Cortex of kidney (tissue), 1 donor: Measurements from ENCODE around the gene SGCD.

Source experiments
- DNase-seq: peaks from one replicate; lab custom pipeline; 2025; lab: John Stamatoyannopoulos, UW

Gene SGCD

DNA sequence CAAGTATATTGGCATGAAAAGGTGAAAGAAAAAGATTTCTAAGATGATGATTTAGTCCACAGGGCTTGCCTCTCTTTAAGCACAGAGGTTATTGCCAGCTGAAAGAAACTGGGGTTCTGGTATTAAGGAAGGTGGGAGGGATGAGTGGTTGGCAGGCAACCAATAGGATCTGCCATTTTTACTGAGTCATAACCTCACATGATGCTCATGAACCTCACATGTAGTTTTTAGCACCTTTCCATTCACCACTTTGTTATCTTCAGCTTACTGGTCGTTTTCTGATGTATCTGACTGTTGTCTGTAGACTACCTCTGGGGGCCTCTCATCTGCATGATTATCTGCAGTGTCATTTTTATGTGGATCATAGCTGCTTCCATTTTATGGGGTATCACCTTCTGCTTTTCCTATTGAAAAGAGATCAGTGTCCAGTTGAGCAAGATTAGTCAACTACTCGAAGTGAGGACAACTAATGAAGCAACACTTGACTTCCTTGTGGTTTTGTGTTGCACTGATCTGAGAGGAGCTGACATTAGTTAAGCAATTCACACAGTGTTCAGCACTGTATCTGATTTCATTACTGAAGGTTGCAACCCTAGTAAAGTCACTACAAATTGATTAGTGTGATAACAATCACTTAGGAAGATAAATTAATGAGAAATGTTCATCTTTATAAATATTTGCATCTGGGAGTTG, 186.3 kb downstream of the SGCD start:
- DNase-seq = no peak

GRCh38 chr5:156515121-156515520, 188.2 kb downstream of the SGCD start:
- DNase-seq = no peak

DNA sequence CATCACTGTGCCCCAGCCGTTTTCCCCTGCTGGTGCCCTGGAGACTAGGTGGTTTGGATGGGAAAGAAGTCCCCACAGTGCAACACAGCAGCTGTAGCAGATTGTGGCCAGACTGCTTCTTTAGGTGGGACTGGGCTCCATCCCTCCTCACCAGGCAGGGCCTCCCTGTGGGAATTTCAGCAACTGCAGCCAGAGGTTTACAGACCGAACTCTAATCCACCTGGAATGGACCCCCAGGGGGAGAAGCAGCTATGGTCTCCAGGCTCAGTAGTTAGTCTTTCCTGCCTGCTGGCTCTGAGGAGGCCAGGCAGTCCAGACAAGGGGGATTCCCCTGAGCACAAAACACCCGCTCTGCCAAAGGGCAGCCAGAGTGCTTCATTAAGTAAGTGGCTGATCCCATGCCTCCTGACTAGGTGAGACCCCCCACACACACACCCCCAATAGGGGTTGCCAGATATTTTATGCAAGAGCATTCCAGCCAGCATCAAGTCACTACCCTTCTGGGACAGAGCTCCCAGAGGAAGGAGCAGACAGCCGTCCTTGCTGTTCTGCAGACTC, 188.9 kb downstream of the SGCD start:
- DNase-seq = no peak

- no peak for DNase-seq
These were observed 195.9 kb downstream of the SGCD start for GRCh38 chr5:156522651-156523529.

DNA sequence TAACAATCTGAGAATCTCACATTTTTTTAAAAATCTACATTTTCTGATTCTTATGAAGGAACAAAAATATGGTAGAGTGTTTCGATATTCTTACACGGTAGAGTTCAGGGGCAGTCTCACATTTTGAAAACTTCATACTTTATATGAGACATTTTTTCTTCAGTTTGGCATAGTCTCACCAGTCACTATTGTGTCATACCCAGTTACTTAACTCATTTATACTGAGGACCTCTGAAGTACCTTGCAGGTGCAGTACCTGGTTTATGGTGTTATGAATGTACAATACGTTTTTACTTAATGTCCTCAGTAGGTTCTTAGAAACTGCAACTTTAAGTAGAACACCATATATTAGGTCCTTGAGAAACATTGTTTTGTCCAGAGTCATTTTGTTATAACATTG, 196.6 kb downstream of the SGCD start:
- no peak for DNase-seq

- DNase-seq = no peak
These were observed 199.3 kb downstream of the SGCD start for GRCh38 chr5:156526081-156526925.

- DNase-seq = no peak
These were observed 200.6 kb downstream of the SGCD start for GRCh38 chr5:156527611-156528010.

DNA sequence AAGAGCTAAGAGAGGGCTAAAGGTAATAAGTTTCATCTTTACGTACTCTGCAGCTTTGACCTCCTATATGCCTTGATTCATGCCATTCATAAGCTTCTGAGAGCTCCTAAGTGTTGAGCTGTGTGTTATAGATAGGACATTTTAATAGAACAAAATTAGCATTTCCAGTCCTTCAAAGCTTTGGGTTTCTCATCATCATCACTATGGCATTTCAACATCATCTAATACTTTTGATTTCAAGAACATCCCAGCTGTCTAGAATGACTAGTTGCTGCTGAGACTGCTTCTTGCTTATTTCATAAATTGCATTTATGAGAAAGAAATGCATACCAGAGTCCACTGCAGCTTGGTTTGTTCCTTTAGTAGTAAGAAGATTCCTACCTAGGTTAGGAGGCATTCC, 201.7 kb downstream of the SGCD start:
- DNase-seq = no peak

- DNase-seq = no peak
These were observed 202.9 kb downstream of the SGCD start for GRCh38 chr5:156529892-156530291.

DNA sequence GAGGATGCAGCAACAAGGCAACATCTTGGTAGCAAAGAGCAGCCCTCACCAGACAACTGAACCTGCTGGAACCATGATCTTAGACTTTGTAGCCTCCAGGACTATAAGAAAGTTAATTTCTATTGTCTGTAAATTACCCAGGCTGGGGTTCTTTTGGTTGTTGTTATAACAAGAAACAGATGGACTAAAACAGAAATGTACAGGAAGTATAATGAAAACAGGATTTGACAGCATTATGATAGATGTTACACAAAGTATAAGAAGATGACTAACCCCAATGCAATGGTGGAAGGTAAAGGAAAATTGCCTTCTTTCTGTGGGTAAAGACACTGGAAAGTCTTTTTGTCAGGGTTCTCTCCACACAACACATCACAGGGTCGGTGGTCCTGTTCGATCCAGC, 204.2 kb downstream of the SGCD start:
- no peak for DNase-seq

DNA sequence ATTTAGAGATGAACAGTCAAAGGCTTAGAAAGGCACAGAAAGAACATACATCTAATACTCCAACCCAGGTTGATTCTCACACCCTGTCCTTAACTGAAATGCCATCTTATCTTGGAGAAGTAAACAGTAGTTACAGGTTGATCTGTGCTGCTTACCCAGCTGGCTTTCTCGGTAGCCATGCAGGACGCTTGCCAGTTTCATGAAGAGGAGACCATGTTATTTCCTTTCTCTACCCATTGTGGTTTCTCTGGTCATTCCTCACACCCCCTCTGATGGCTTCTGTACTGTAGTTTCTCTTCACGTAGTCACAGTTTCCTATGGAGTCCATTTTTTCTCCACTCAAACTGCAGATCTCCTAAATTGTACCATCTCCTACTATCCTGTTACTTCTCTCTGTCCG, 206.0 kb downstream of the SGCD start:
- no peak for DNase-seq

DNA sequence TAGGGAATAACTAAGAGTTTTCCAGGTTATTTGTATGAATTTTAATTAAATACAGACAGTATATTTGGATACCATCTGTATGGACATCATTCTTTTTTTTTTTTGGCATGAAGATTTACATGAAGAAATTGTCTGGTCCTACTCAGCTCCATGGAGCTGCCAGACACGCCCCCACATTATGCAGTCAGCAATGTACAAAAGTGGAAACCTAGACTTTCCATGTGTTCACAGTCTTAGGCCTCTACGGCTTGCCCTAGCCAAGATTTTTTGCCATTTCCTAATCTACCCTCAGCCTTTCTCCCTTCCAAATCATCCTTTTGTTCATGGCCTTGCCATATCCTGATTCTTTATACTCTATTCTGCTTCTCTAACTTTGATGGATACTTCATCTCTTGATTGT, 207.1 kb downstream of the SGCD start:
- no peak for DNase-seq

GRCh38 chr5:156534906-156535485, 208.0 kb downstream of the SGCD start:
- no peak for DNase-seq

DNA sequence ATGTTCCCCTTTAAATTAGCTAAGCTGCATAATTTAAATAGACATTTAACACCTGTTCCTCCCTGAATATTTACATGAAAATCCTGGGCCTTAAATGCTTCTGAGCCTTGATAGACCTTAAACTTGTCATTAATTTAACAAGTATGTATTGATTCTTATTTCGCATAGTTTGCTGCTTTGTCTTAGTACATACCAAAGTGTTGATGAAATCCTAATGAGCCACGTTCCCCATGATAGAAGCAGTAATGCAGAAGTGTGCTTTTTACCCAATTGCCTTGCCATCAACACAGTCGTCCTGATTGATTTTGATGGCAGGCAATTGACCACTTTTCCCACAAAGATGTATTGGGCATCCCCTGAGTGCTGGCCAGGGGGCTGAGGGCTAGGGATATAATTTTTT, 213.5 kb downstream of the SGCD start:
- no peak for DNase-seq

DNA sequence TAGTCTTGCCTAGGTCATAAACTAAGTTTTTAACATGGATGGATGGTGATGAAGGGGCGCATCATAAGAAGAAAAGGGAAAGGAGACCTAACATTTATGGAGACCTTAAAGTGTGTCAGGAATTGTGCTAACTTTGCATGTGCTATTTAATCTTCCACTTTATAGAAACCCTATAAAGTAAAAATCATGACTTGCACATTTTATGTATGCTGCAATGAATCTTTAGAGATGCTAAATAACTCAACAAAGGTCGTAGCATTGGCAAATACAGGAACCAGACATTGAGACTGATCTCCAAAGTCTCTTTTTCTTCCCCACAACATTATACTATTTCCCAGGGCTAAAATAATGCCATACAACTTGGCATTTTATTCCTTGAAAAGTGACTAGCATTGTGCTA, 214.6 kb downstream of the SGCD start:
- DNase-seq = no peak

GRCh38 chr5:156543348-156544145, 216.6 kb downstream of the SGCD start:
- no peak for DNase-seq

DNA sequence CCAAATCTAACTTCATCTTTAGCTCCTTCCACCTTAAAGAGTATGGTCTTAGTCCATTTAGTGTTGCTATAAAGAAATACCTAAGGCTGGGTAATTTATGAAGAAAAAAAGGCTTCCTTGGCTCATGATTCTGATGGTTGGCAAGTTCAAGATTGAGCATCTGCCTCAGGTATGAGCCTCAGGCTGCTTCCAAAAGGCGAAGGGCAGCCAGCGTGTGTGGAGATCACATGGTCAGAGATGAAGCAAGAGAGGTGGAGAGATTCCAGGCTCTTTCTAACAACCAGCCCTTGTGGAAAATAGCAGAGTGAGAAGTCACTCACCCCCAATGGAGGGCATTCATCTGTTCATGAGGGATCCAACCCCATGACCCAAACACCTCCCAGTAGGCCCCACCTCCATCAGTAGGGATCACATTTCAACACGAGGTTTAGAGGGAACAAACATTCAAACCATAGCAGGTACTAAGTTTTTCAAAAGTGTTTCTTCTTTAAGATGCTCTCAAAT, 225.9 kb downstream of the SGCD start:
- no peak for DNase-seq

- no peak for DNase-seq
These were observed 229.9 kb downstream of the SGCD start for GRCh38 chr5:156556666-156557406.

DNA sequence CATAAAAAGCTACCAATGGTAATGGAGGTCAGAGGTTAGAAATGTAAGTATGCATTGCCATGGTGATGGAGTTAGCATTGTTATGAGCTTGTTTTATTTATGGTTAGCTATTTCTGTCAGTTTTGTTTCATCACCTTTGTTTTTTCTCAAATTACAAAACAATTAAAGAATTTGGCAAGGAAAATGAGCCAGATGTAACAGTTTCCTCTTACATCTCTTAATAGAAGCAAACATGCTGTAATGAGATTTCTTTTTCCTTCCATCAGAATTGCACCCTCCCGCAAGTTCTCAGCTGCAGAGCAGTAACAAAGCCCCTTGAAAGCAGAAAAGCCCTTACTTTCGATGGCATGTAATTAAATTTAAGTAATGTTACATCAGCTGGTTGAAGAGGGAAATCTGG, 233.0 kb downstream of the SGCD start:
- no peak for DNase-seq

- no peak for DNase-seq
These were observed 234.7 kb downstream of the SGCD start for GRCh38 chr5:156561651-156562050.
